H1 (cell line): ENCODE measurements around the gene TRIM40. TPM values are rescaled to one million over a fixed set of nuclear protein-coding genes. Genes with fewer than 3 reads are reported as not detected.

Experiments used
- CHD1 ChIP-seq: IDR thresholded peaks from 2 replicates; pipeline ENCODE4 v1.6.1; 2012; ENCODE audit warnings: low read depth, low read length, improper control_type of control experiment
- CHD7 ChIP-seq: fragments of 300-600 bp; sonication (generic); IDR thresholded peaks from 2 replicates; pipeline ENCODE4 v1.7.1; 2012; ENCODE audit warnings: low read length, moderate library complexity, mild to moderate bottlenecking, inconsistent platforms; ENCODE audit not compliant: insufficient replicate concordance
- polyA plus RNA-seq, 7 experiments: library from polyadenylated mRNA; depleted of rRNA in 3 of 7; stranded (reverse) in 5 of 7; unstranded in 2 of 7; fragments of >200 nt in 5 of 7; fragments of 200-250 nt in 2 of 7; gene quantifications; 1 replicate in 5 of 7; 2 replicates in 1 of 7; 4 replicates in 1 of 7; pipeline versions ENCODE4 v1.2.1 to v1.2.3, GENCODE V29; 2011 to 2013; ENCODE audit warnings: missing spikeins in 2 of 7, mixed read lengths in 2 of 7
- total RNA-seq: library from RNA; stranded (reverse); fragmentation: NEBNext Ultra II Directional; extraction: Animal tissue kit (Norgen Biotek cat#: 25700); gene quantifications from 2 replicates; pipeline ENCODE4 v1.2.1, GENCODE V29; 2021
- TF ChIP-seq, protein P1 (sequence below): IDR thresholded peaks from 2 replicates; pipeline ENCODE4 v1.6.1; 2012; ENCODE audit warnings: inconsistent platforms

TRIM40 gene
- total and polyA plus RNA-seq, 2 of the 8 experiments (the other 6 are each of a cell fraction or from before 2014, with no cell fraction given), result not detected

DNA sequence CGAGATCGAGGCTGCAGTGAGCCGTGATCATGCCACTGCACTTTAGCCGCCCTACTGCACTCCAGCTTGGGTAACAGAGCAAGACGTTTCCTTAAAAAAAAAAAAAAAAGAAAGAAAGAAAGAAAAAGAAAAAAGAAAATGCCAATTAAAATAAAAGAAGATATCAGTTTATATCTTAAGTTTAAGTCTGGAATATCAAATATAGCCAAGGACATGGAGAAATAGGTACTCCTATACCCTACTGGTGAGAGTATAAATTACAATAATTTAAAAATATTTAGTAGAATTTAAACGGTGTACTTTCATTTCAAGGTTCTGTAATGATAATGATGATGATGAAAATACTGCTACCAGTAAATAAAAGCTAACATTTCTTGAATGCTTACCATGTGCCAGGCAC, 19.2 kb upstream of the TRIM40 start (continued):
- TF ChIP-seq CHD7 (no peak), CHD1 (no peak)
- TF ChIP-seq, protein P1, sequence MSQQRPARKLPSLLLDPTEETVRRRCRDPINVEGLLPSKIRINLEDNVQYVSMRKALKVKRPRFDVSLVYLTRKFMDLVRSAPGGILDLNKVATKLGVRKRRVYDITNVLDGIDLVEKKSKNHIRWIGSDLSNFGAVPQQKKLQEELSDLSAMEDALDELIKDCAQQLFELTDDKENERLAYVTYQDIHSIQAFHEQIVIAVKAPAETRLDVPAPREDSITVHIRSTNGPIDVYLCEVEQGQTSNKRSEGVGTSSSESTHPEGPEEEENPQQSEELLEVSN, result no peak
